T47D (cell line): Measurements from ENCODE around the gene PLCG2.
A peak's percentile ranks its signal among the peaks of the same experiment; 100 is the strongest.

Source experiments
- DNase-seq, 2 experiments: peaks; one replicate each; pipeline versions ENCODE4 v3.0.0 to v3.0.0-alpha.2; 2011 to 2012; ENCODE audit warnings: low read depth in 1 of 2, low spot score in 1 of 2
- JUND ChIP-seq: IDR thresholded peaks from 2 replicates; pipeline ENCODE4 v1.6.1; 2012; ENCODE audit warnings: low read depth
- in situ Hi-C: cut with HindIII; loops from 2 replicates; pipeline ENCODE4 v1.10.0; 2016; ENCODE audit warnings: low sequenced_read_pairs, low pct_unique_long_range_greater_than_20kb

Gene PLCG2

DNA sequence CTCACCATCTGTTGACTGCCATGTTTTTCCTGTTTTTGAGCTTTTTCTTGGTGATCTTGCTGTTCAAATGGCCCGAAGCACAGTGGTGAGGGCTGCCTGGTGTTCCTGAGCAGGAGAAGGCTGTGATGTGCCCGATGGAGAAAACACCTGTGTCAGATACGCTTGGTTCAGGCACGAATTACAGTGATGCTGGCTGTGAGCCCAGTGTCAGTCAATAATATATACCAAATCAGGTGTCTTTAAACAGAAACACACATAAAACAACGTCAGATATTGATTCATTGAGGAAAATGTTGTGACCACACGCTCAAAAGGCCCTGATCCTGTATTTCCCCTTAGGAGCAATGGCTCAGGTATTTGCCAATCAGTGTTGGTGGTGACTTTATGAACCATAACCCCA is 120.5 kb downstream of the PLCG2 start:
- DNase-seq: no peak
- TF ChIP-seq JUND: no peak
- in situ Hi-C loops: no loop called here

DNA sequence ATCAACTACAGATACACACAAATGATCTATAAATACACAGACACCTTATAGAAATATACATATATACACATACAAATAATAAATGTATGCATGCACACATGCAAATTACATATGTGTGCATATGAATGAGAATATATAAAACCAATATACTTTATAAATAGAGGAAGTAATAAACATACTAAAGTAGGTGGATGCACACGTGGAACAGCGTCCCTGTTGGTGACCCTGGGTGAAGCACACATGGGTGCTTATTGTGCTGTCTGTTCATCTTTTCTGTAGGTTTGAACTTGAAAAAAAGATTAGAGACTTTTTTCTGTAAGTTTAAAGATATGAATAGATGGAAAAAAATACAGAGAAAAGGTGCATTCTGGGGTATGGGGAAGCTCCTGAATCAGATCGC is 120.9 kb downstream of the PLCG2 start:
- in situ Hi-C loops: no loop called here
- no peak for DNase-seq
- no peak for TF ChIP-seq JUND

DNA sequence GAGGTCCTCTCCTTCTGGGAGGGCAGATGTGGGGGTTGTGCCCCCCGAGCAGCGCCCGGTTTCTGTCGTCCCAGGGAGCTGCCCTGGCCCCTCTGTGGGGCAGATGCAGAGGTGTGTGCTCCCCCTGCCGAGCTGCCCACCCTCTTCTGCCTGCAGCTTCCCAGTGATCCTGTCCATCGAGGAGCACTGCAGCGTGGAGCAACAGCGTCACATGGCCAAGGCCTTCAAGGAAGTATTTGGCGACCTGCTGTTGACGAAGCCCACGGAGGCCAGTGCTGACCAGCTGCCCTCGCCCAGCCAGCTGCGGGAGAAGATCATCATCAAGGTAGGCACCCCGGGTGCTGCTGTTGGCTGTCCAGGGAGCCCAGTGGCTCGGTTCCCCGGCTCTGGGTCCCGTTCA is 121.4 kb downstream of the PLCG2 start:
- DNase-seq: no peak
- in situ Hi-C loops: no loop called here
- no peak for TF ChIP-seq JUND

DNA sequence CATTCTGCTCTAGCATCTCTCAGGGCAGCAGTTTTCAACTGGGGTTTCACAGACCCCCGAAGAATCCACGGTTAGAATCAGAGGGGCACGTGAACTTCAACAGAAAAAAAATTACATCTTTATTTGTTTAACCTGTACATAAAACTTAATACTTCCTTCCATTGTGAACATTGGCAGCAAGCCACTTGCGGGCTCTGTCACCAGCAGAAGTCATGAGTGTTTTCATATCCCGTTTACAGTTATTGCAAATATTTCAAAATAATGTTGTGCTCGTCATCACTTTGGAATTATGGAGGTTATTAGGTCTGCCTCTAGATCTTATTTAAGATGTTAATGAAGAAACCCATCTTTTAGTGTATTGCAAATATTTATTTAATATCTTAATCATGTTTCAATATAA is 122.4 kb downstream of the PLCG2 start:
- no peak for TF ChIP-seq JUND
- in situ Hi-C loops: no loop called here
- peak in 1 of 2 experiments; percentile 55 for DNase-seq

DNA sequence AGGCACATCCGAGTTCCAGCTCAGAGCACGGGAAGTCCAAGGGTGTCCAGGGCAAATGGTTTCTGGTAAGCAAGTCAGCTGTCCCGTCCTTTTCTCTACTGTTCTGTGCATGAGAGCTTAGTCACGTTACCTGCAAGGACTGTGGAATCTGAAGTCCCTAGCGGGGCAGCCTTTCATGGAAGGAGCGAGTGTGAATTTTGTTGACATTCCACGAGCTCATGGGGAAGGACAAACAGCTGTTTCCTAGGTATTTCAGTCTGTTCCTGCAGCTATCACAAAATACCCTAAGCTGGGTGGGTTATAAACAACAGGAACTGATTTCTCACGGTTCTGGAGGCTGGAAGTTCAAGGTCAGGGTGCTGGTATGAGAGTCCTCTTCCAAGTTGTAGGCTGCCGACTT is 122.9 kb downstream of the PLCG2 start:
- no peak for TF ChIP-seq JUND
- in situ Hi-C loops: no loop called here
- no peak for DNase-seq

DNA sequence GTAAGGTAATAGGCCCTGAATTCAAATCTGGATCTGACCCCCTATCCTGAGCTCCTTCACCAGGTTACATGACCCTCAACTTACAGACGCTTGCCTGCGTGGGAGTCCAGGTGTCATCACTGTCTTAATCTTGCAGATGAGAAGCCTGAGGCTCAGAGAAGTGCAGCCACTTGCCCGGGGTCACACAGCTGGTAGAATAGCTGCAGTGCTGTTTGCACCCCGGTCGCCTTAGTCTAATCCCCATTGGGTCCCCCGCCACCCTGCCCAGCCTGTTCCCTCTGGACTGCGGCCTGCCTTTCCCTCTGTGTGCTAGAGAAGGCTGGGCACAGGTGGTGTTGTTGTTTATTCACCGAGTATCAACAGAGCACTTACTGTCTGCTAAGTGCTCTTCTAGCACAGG is 125.2 kb downstream of the PLCG2 start:
- in situ Hi-C loops: no loop called here
- no peak for TF ChIP-seq JUND

DNA sequence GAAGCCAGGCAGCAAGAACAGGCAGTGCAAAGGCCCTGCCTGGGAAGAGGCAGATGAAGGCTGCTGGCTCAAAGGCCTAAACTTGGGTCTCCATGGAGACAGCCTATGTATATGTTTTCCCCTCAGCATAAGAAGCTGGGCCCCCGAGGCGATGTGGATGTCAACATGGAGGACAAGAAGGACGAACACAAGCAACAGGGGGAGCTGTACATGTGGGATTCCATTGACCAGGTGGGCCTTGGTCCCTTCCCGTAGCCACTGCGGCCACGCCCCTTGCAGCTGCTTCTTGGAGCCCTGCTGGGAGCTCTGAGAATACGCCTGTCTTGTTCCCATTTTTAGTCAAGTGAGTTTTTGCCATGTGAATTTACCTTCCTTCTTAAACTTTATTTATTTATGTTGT is 126.2 kb downstream of the PLCG2 start:
- TF ChIP-seq JUND: no peak
- in situ Hi-C loops: no loop called here

More for the DNA sequence above, 125.2 kb downstream of the PLCG2 start:
- DNase-seq: no peak

DNA sequence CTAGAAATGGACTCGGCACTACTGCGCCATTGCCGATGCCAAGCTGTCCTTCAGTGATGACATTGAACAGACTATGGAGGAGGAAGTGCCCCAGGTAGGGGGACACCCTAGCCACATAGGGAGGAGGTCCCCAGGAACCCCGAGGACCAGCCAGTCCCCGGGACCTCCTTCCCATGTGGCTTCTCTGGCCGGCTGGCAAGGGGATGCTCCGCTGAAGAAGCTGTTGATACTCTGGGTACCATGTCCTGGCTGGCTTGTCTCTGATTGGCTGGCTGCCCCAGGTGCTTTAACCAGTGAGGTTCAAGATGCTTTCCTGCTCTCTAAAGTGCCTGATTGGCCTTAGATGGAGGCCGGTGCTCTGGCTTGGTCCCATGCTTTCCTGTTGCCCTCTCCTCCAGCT is 128.6 kb downstream of the PLCG2 start:
- in situ Hi-C loops: no loop called here
- no peak for DNase-seq
- TF ChIP-seq JUND: no peak

More for the DNA sequence above, 126.2 kb downstream of the PLCG2 start:
- DNase-seq: no peak

DNA sequence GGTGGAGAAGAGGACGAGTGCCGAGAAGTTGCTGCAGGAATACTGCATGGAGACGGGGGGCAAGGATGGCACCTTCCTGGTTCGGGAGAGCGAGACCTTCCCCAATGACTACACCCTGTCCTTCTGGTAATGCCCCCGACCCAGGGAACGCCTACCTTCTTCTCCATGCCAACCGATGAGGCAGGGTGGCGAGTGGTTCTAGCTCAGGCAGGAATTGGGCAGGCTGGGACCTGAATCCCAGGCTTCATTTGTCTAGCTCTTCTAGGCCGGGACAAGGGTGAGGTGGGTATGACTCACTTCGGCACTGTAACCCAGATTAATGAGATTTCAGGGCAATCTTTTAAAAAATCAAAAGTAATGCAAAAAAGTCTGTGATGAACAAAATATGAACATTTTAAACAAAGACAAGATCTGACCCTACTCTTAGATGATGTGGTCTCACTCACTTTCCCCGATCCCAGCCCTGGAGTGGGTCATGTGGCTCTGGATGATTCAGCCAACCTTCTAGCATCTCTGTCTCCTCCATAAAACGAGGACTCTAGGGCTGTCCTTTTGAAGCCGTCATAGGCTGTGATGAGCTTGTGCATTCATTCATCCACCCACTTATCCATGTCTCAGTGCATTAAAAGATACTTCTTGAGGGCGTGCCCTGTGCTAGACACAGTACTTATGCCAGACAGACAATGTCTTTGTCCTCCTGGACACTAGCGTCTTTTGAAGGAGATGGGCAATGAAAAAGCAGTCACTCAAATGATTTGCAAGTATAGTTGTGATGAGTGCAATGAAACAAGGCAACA is 129.6 kb downstream of the PLCG2 start:
- in situ Hi-C loops: no loop called here
- no peak for DNase-seq
- no peak for TF ChIP-seq JUND

DNA sequence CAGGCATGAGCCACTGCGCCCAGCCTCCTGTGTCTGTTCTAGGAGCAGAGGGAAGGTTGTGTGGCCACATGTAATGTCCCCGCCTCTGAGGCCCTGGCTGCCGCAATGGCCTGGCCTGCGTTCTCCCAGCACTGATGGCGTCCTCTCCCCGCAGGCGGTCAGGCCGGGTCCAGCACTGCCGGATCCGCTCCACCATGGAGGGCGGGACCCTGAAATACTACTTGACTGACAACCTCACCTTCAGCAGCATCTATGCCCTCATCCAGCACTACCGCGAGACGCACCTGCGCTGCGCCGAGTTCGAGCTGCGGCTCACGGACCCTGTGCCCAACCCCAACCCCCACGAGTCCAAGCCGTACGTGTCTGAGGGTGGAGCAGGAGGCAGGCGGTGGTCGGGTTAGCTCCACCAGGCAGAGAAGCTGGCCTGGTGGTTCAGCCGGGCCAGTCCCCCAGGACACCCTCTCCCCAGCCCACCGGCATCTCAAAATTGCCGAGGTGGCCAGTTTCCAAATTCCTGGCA is 131.3 kb downstream of the PLCG2 start:
- no peak for DNase-seq
- no peak for TF ChIP-seq JUND
- in situ Hi-C loops: no loop called here

DNA sequence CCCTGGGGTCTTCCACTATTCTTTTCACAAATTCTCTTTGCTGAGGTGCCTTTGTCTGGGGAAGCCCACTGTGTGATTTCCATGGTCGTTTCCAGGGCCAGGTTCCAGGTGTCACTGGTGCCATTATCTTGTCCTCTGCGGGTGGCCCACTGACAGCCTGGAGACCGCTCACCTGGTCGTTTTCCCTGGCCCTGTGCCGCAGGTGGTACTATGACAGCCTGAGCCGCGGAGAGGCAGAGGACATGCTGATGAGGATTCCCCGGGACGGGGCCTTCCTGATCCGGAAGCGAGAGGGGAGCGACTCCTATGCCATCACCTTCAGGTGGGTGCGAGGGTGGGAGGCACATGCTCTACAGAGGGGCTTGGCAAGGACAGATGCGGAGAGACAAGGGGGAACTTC is 133.3 kb downstream of the PLCG2 start:
- TF ChIP-seq JUND: no peak
- in situ Hi-C loops: no loop called here
- DNase-seq: no peak

DNA sequence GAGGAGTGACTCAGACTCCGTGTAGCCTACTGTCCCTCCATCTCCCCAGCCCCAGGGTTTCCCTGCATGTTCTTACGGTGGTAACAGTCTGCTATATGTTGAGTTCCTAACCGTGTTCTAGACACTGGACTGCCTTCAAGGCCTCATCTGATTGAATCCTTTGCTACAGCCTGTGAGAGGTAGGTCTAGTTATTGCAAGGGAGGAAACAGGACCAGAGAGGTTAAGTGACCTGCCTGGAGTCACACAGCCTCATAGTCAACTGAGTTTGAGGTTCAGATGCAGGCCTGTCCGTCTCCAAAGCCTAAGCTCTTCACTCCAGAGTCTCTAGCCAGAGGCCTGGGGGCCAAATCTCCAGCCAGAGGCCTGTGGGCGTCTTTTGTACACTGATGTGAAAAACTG is 134.1 kb downstream of the PLCG2 start:
- TF ChIP-seq JUND: no peak
- DNase-seq: no peak
- in situ Hi-C loops: no loop called here

DNA sequence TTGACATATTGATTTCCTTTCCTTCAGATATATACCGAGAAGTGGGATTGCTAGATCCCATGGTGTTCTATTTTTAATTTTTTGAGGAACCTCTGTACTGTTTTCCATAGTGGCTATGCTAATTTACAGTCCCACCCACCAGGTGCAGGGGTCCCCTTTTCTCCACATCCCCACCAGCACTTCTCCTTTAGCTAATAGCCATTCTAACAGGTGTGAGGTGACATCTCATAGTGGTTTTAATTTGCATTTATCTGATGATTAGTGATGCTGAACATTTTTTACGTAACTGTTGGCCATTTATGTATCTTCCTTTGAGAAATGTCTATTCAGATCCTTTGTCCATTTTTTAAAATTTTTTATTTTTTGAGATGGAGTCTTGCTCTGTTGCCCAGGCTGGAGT is 138.3 kb downstream of the PLCG2 start:
- no peak for DNase-seq
- no peak for TF ChIP-seq JUND
- in situ Hi-C loops: no loop called here

DNA sequence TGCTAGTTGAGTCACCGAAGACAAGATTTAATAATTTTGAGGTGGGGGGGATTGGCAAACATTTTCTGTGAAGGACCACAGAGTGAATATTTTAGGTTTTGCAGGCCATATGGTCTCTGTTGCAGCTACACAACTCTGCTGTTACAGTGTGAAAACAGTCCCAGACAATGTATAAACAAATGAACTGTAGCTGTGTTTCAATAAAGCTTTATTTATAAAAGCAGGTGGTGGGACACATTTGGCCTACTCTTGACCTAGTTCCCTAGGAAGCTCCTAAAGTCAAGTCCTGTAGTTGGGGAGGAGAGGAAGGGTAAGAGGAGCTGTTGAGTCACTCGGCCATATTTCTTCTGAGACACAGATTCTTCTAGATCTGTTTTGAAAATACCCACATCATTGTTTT is 139.8 kb downstream of the PLCG2 start:
- in situ Hi-C loops: no loop called here

More for the DNA sequence above, 139.8 kb downstream of the PLCG2 start:
- no peak for DNase-seq
- TF ChIP-seq JUND: no peak
